ENCODE results near the gene CLMP.
"Not testable (repeated sequence)": the region's sequence is repeated elsewhere in the genome, so short reads cannot be mapped to it uniquely, and the experiment has no call there.

The CLMP gene

DNA sequence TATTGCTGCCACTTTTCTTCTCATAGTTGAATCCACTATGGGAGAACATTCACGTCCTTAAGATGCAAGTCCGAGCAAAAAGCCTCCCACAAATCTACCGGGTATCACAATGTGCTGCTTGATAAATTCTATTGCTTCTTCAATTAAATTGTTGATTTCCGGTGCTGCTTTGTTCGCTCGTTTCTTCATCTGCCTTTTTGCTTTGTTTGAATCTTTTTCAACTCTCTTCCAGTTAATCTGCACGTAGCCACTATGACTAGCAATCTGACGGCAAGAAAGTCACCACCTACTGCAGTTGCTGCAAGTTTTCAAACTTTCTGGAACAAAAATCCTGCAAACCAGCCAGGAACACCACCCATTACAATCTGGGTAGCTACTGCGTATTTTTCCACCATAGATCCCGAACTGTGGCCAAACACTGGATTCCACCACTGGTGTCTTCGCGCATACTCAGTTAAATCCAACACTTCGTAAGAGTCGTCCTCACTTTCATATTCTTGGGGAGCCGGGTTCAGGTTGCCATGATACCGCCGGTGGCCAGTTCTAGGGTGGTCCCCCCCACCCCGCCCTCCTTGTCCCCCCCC, 59.1 kb downstream of the CLMP start:
- DNase-seq (ENCODE audit: low read depth) = no peak

GRCh38 chr11:123132881-123133280, 62.2 kb downstream of the CLMP start:
- no peak for DNase-seq (ENCODE audit: low read depth)

- not testable (repeated sequence) for DNase-seq (ENCODE audit: low read depth)
Measured at GRCh38 chr11:123132034-123132766, 62.8 kb downstream of the CLMP start.

- no peak for DNase-seq (ENCODE audit: low read depth)
Measured at GRCh38 chr11:123129920-123130319, 65.1 kb downstream of the CLMP start.

DNA sequence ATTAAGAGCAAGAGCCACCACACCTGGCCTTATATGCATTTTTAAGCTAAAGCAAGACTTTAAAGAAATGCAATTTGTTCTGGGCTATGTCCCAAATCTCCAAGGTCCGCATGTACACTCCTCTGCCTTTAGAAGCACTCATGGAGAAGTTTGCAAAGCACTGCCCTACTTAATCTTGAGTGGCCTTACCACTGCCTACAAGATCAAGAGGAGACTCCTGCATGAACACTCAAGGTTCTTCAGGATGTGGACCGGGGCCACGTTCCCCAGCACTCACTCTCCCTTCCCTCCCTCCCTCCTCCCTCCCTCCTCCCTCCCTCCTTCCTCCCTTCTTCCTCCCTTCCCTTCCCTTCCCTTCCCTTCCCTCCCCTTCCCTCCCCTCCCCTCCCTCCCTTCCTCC, 69.9 kb downstream of the CLMP start:
- DNase-seq (ENCODE audit: low read depth) = no peak

- DNase-seq (ENCODE audit: low read depth) = no peak
Measured at GRCh38 chr11:123122852-123123251, 72.2 kb downstream of the CLMP start.

- DNase-seq (ENCODE audit: low read depth) = no peak
Measured at GRCh38 chr11:123122341-123122740, 72.7 kb downstream of the CLMP start.

DNA sequence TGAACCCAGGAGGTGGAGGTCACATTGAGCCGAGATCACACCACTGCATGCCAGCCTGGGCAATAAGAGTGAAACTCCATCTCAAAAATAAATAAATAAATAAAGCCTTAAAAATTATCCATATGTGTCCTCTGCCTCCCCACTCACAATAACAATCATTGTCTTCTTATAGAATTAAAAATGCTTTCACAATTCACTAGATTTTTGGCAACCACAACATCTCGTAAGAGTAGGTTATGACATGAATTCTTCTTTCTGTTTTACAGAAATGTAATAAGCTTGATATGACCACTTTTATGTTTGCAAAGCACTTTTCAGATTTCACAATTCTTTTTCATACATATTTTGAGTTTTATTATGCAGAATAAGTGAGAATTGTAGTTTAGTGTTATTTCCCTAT, 78.6 kb downstream of the CLMP start:
- no peak for DNase-seq (ENCODE audit: low read depth)

- no peak for DNase-seq (ENCODE audit: low read depth)
Measured at GRCh38 chr11:123111465-123111864, 83.6 kb downstream of the CLMP start.

DNA sequence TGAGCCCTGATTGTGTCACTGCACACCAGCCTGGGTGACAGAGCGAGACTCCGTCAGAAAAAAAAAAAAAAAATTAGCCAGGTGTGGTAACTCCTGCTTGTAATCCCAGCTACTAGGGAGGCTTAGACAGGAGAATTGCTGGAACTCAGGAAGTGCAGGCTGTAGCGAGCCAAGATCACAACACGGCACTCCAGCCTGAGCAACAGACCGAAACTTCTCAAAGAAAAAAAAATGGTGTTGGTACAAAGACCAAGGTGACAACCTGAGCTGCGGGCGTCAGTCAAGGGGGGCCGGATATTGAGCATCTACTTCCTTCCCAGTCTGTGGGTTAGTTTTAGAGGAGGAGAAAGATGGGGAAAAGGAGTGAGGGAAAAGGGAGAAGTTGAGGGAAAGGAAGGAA, 84.7 kb downstream of the CLMP start:
- no peak for DNase-seq (ENCODE audit: low read depth)

DNA sequence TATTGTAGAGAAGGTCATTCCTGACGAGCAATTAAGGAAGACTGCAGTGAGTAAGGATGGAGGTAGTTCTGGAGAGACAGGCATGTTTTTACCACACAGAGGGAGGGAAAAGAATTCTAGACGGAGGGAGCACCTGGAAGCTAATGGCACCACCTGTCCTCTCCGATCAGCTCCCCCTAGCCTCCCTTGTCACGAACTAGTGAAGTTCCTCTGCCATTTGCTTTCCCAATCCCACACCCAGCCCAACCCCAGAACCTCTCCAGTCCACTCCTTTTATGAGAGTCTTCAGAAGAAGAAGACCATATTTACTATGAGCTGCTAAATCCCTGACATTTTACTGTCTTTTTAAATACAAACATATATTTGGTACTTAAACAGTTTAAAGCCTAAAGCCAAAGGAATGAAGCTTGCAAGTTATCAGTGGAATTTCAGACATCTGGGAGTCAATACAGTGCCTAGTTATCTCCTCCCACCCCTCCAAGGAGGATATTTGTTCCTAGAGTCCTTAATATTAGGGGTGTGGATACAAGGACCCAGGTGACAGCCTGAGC, 87.0 kb downstream of the CLMP start:
- no peak for DNase-seq (ENCODE audit: low read depth)

- DNase-seq (ENCODE audit: low read depth) = no peak
Measured at GRCh38 chr11:123104697-123105096, 90.4 kb downstream of the CLMP start.

- DNase-seq (ENCODE audit: low read depth) = peak; percentile 9
Measured at GRCh38 chr11:123103326-123103980, 91.6 kb downstream of the CLMP start.

DNA sequence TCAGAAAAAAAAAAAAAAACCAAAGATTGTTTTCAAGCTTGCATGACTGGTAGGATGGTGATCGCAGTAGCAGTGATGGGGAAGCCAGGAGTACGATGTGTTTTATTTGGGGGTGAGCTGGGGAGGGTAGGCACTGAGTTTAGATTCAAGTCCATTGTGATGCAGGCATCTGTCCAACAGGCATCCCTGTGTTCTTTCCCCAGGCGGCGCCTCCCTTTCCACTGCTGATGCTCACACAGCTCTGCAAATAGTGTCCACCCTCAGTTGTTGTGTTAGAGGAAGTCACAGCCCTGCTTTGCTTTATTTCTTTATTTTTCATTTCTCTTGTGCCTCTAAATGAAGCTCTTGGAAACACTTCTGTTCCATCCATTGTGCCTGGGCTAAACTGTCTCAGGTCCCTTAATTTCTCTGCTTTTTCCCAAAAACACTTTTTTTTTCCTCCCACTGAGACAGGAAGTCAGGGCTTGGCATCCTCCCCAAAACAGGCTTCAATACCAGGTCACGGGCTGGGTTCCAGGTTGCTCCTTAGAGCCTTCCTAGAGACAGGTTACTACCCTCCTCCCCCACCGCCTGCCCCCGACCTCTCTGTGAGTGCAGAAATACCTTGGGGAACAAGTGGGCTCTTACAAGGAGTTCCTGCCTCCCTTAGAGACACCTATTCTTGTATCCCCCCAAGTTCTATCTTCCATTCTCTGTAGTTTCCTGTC, 94.5 kb downstream of the CLMP start:
- DNase-seq (ENCODE audit: low read depth) = no peak

- DNase-seq (ENCODE audit: low read depth) = no peak
Measured at GRCh38 chr11:123098990-123099389, 96.1 kb downstream of the CLMP start.

- DNase-seq (ENCODE audit: low read depth) = no peak
Measured at GRCh38 chr11:123093739-123094138, 101.3 kb downstream of the CLMP start.

DNA sequence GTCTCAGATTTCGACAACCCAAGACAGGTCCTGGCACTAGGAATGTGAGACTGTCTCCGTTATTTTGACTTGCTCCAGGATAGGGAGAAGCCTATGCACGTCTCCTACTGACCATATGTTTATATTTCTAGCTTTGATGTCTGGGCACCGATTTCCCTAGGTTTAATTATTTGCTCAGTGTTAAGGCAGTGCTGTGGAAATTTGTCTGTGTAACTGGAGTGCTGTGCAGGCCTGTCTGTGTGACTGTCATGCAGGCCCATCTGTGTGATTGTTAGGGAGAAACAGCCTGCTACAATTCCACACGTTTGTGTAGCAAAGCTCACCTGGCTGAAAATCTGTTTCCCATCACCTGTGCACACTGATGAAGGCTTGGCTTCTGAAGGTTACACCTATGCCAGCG, 103.5 kb downstream of the CLMP start:
- DNase-seq (ENCODE audit: low read depth) = no peak

DNA sequence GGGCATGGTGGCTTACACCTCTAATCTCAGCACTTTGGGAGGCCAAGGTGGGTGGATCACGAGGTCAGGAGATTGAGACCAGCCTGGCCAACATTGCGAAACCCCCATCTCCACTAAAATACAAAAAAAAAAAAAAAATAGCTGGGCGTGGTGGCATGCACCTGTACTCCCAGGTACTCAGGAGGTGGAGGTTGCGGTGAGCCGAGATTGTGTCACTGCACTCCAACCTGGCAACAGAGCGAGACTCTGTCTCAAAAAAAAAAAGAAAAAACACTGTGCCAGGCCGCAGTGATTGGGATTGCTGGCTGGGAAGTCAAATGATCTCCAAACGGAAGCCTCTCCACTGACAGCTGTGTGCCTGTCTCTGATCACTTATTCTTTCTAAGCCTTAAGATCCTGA, 104.9 kb downstream of the CLMP start:
- DNase-seq (ENCODE audit: low read depth) = not testable (repeated sequence)

DNA sequence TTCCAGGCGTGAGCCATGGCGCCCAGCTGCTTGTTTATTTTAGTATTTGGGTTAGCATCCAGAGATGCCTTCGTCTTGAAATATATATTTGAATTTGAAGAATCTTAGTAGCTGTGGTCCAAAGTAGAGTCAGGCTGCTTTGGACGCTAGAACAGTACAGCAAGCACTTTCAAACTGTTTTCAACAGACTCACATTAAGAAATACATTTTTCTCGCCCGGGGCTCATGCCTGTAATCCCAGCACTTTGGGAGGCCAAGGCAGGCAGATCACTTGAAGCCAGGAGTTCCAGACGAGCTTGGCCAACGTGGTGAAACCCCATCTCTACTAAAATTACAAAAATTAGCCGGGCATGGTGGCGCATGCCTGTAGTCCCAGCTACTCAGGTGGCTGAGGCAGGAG, 106.2 kb downstream of the CLMP start:
- not testable (repeated sequence) for DNase-seq (ENCODE audit: low read depth)

DNA sequence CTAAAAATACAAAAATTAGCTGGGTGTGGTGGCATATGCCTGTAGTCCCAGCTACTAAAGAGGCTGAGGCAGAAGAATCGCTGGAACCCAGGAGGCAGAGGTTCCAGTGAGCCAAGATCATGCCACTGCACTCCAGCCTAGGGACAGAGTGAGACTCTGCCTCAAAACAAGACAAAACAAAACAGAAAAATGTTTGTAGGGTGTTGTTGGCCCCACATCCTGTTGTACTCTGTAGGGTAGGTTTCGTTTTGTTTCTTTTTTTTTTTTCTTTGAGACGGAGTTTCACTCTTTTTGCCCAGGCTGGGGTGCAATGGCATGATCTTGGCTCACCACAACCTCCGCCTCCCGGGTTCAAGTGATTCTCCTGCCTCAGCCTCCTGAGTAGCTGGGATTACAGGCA, 107.4 kb downstream of the CLMP start:
- DNase-seq (ENCODE audit: low read depth) = not testable (repeated sequence)

- no peak for DNase-seq (ENCODE audit: low read depth)
Measured at GRCh38 chr11:123086305-123086704, 108.7 kb downstream of the CLMP start.

GRCh38 chr11:123085497-123085896, 109.6 kb downstream of the CLMP start:
- DNase-seq (ENCODE audit: low read depth) = no peak
